H1 (cell line): ENCODE results near the gene FHL1. TPM values are rescaled to one million over a fixed set of nuclear protein-coding genes. Genes with fewer than 3 reads are reported as not detected.

Experiments used
- CTCF ChIA-PET: fragments of 300-600 bp; sonication (Branson Sonifier 250); formaldehyde crosslinking; loops from one replicate; lab custom pipeline; 2021; ENCODE audit not compliant: partially characterized antibody; lab: Charles Lee
- POLR2A ChIA-PET: fragments of 300-600 bp; sonication (Branson Sonifier 250); formaldehyde crosslinking; loops from one replicate; lab custom pipeline; 2021; ENCODE audit warnings: inconsistent platforms; ENCODE audit not compliant: partially characterized antibody; lab: Charles Lee
- DNase-seq, 2 experiments: peaks; one replicate each; pipeline versions ENCODE4 v3.0.0 to v3.0.0-alpha.2; 2010 to 2022; ENCODE audit warnings: low spot score in 2 of 2, low read depth in 1 of 2, mixed read lengths in 1 of 2
- FAIRE-seq: peaks from 2 replicates; lab custom pipeline; 2011; peaks lifted over from hg19 to GRCh38; lab: Jason Lieb, UNC
- H2AFZ ChIP-seq: 2 replicates; pipeline ENCODE4 v1.8.1; 2012; ENCODE audit warnings: low read length, inconsistent platforms
- H2AK5ac ChIP-seq: 2 replicates; pipeline ENCODE4 v1.6.1; 2013; ENCODE audit warnings: low read depth, low read length
- H2BK120ac ChIP-seq: replicated peaks from 2 replicates; pipeline ENCODE3; 2013; ENCODE audit warnings: low read depth, low read length, inconsistent platforms
- H2BK12ac ChIP-seq: 2 replicates; pipeline ENCODE4 v1.6.1; 2013; ENCODE audit warnings: low read depth, low read length
- H2BK15ac ChIP-seq: 2 replicates; pipeline ENCODE4 v1.6.1; 2013; ENCODE audit warnings: low read length
- H2BK20ac ChIP-seq: 2 replicates; pipeline ENCODE4 v1.6.1; 2013; ENCODE audit warnings: low read length
- H2BK5ac ChIP-seq: 2 replicates; pipeline ENCODE4 v1.6.1; 2013; ENCODE audit warnings: low read depth, low read length
- H3K14ac ChIP-seq: 2 replicates; pipeline ENCODE4 v1.6.1; 2013; ENCODE audit warnings: inconsistent platforms; ENCODE audit not compliant: insufficient read length
- H3K18ac ChIP-seq: 2 replicates; pipeline ENCODE4 v1.6.1; 2013; ENCODE audit warnings: low read length; ENCODE audit errors: extremely low read depth
- H3K23ac ChIP-seq: 2 replicates; pipeline ENCODE4 v1.6.1; 2013; ENCODE audit warnings: inconsistent platforms; ENCODE audit not compliant: insufficient read length
- H3K23me2 ChIP-seq: 2 replicates; pipeline ENCODE4 v1.6.1; 2013; ENCODE audit warnings: low read depth, low read length
- H3K27ac ChIP-seq: 2 replicates; pipeline ENCODE4 v1.6.1; 2011; ENCODE audit warnings: low read depth, low read length, inconsistent platforms
- H3K27me3 ChIP-seq, 4 experiments: replicated peaks in 1 of 4; 1 replicate in 1 of 4; 2 replicates in 3 of 4; pipeline versions ENCODE4 v1.6.1 to v1.8.1; 2011 to 2013; ENCODE audit warnings: low read length in 3 of 4, mild to moderate bottlenecking in 3 of 4, inconsistent platforms in 2 of 4, mixed read lengths in 2 of 4, moderate library complexity in 1 of 4; ENCODE audit not compliant: control insufficient read depth in 3 of 4, insufficient read depth in 3 of 4; ENCODE audit errors: extremely low read depth in 1 of 4
- H3K36me3 ChIP-seq, 4 experiments: 2 replicates each; pipeline versions ENCODE4 v1.6.1 to v1.8.1; 2011 to 2013; ENCODE audit warnings: mild to moderate bottlenecking in 4 of 4, low read length in 3 of 4, moderate library complexity in 2 of 4, control low read depth in 1 of 4, inconsistent platforms in 1 of 4; ENCODE audit not compliant: insufficient read depth in 4 of 4, control insufficient read depth in 2 of 4
- H3K4ac ChIP-seq: replicated peaks from 2 replicates; pipeline ENCODE3; 2013; ENCODE audit warnings: low read length, low read depth, mixed read lengths, inconsistent platforms; ENCODE audit not compliant: insufficient read length
- H3K4me1 ChIP-seq, 4 experiments: replicated peaks in 1 of 4; 1 replicate in 1 of 4; 2 replicates in 3 of 4; pipeline versions ENCODE4 v1.6.1 to v1.8.1; 2011 to 2013; ENCODE audit warnings: low read length in 3 of 4, inconsistent platforms in 2 of 4, mixed read lengths in 1 of 4; ENCODE audit not compliant: insufficient read depth in 4 of 4, control insufficient read depth in 3 of 4
- H3K4me2 ChIP-seq, 2 experiments: 2 replicates each; pipeline versions ENCODE4 v1.6.1 to v1.8.1; 2011 to 2013; ENCODE audit warnings: low read depth in 2 of 2, low read length in 2 of 2, control low read depth in 1 of 2, inconsistent platforms in 1 of 2, mild to moderate bottlenecking in 1 of 2; ENCODE audit not compliant: insufficient read depth in 1 of 2
- H3K4me3 ChIP-seq, 4 experiments: fragments of 200-600, 300-600 bp in 1 of 4; sonication (generic), shearing (Covaris generic), sonication (Bioruptor Twin) in 1 of 4; 2 replicates each; pipeline versions ENCODE4 v1.5.1 to v1.8.1; 2011 to 2016; ENCODE audit warnings: low read length in 4 of 4, low read depth in 3 of 4, control low read depth in 2 of 4, inconsistent platforms in 2 of 4, mild to moderate bottlenecking in 2 of 4, mixed read lengths in 1 of 4, moderate library complexity in 1 of 4; ENCODE audit not compliant: insufficient read depth in 2 of 4; ENCODE audit errors: extremely low read depth in 1 of 4
- H3K56ac ChIP-seq: replicated peaks from 2 replicates; pipeline ENCODE3; 2013; ENCODE audit warnings: low read depth, mild to moderate bottlenecking, mixed read lengths, low read length, inconsistent platforms; ENCODE audit not compliant: insufficient read length
- H3K79me1 ChIP-seq: 2 replicates; pipeline ENCODE4 v1.6.1; 2013; ENCODE audit warnings: low read depth, low read length, control low read depth
- H3K79me2 ChIP-seq, 2 experiments: 2 replicates each; pipeline versions ENCODE4 v1.6.1 to v1.8.1; 2012 to 2013; ENCODE audit warnings: low read length in 2 of 2, mild to moderate bottlenecking in 2 of 2, inconsistent platforms in 1 of 2; ENCODE audit not compliant: insufficient read depth in 2 of 2, control insufficient read depth in 1 of 2
- H3K9ac ChIP-seq, 4 experiments: replicated peaks in 1 of 4; 1 replicate in 1 of 4; 2 replicates in 3 of 4; pipeline versions ENCODE4 v1.6.1 to v1.8.1; 2011 to 2013; ENCODE audit warnings: low read depth in 3 of 4, low read length in 3 of 4, control low read depth in 2 of 4, mild to moderate bottlenecking in 2 of 4, moderate library complexity in 2 of 4, inconsistent platforms in 1 of 4; ENCODE audit errors: extremely low read depth in 1 of 4
- H3K9me3 ChIP-seq, 2 experiments: 2 replicates each; pipeline versions ENCODE4 v1.6.1 to v1.8.1; 2012 to 2013; ENCODE audit warnings: mild to moderate bottlenecking in 2 of 2, moderate library complexity in 2 of 2, control low read depth in 1 of 2, inconsistent platforms in 1 of 2, low read depth in 1 of 2, low read length in 1 of 2, mixed read lengths in 1 of 2; ENCODE audit not compliant: insufficient read depth in 2 of 2
- H4K20me1 ChIP-seq, 2 experiments: replicated peaks in 1 of 2; 2 replicates each; pipeline versions ENCODE3 to v1.8.1; 2011 to 2013; ENCODE audit warnings: inconsistent platforms in 2 of 2, low read length in 2 of 2, mild to moderate bottlenecking in 1 of 2; ENCODE audit not compliant: insufficient read depth in 2 of 2, control insufficient read depth in 1 of 2
- H4K5ac ChIP-seq: 2 replicates; pipeline ENCODE4 v1.6.1; 2013; ENCODE audit warnings: low read length, low read depth, mixed read lengths, inconsistent platforms; ENCODE audit not compliant: insufficient read length
- H4K8ac ChIP-seq: 2 replicates; pipeline ENCODE4 v1.8.0; 2013; ENCODE audit warnings: mild to moderate bottlenecking, moderate library complexity, low read length, inconsistent platforms; ENCODE audit not compliant: insufficient read depth; ENCODE audit errors: extremely low read depth
- H4K91ac ChIP-seq: replicated peaks from 2 replicates; pipeline ENCODE3; 2013; ENCODE audit warnings: low read length, mixed read lengths, inconsistent platforms; ENCODE audit not compliant: insufficient read length
- BCL11A ChIP-seq, 2 experiments: IDR thresholded peaks; one replicate each; pipeline ENCODE4 v1.6.1; 2011; ENCODE audit warnings: low read depth in 2 of 2, low read length in 2 of 2, mild to moderate bottlenecking in 2 of 2
- BRCA1 ChIP-seq: IDR thresholded peaks from 2 replicates; pipeline ENCODE4 v1.6.1; 2012; ENCODE audit warnings: low read depth, low read length, improper control_type of control experiment
- NANOG ChIP-seq: IDR thresholded peaks from 2 replicates; pipeline ENCODE4 v1.6.1; 2011; ENCODE audit warnings: low read length, low read depth, mild to moderate bottlenecking, inconsistent platforms; ENCODE audit not compliant: insufficient read depth, poor library complexity, severe bottlenecking
- POLR2AphosphoS5 ChIP-seq: IDR thresholded peaks from 2 replicates; pipeline ENCODE4 v1.6.1; 2011; ENCODE audit warnings: low read depth, low read length
- WGBS, 2 experiments: shearing (Covaris generic) in 1 of 2; methylation state at CpG; one replicate each; pipeline versions ENCODE4 v1.1.6 to v1.1.7; 2013 to 2015; ENCODE audit warnings: low lambda C conversion rate in 2 of 2, mixed read lengths in 2 of 2, inconsistent platforms in 1 of 2, low coverage in 1 of 2, missing lambda C conversion rate in 1 of 2; ENCODE audit not compliant: insufficient replicate concordance in 2 of 2, insufficient coverage in 1 of 2, insufficient read length in 1 of 2; ENCODE audit errors: extremely low coverage in 1 of 2, missing lambda C conversion rate in 1 of 2; 5-methylcytosine and 5-hydroxymethylcytosine counted together
- polyA plus RNA-seq, 7 experiments: library from polyadenylated mRNA; depleted of rRNA in 3 of 7; stranded (reverse) in 5 of 7; unstranded in 2 of 7; fragments of >200 nt in 5 of 7; fragments of 200-250 nt in 2 of 7; gene quantifications; 1 replicate in 5 of 7; 2 replicates in 1 of 7; 4 replicates in 1 of 7; pipeline versions ENCODE4 v1.2.1 to v1.2.3, GENCODE V29; 2011 to 2013; ENCODE audit warnings: missing spikeins in 2 of 7, mixed read lengths in 2 of 7
- total RNA-seq: library from RNA; stranded (reverse); fragmentation: NEBNext Ultra II Directional; extraction: Animal tissue kit (Norgen Biotek cat#: 25700); gene quantifications from 2 replicates; pipeline ENCODE4 v1.2.1, GENCODE V29; 2021

Gene FHL1
- total and polyA plus RNA-seq, 2 of the 8 experiments (the other 6 are each of a cell fraction or from before 2014, with no cell fraction given) = 45.0 to 56.5 TPM

- H3K4me3 ChIP-seq = no peak overlapping the region
- no peak for FAIRE-seq
These were observed 73.2 kb downstream of the FHL1 start for GRCh38 chrX:136220540-136220939.

More at GRCh38 chrX:136220540-136220939, 73.2 kb downstream of the FHL1 start:
- no peak overlapping the region for H4K5ac ChIP-seq
- no peak overlapping the region for H3K23ac ChIP-seq
- no peak overlapping the region for H2BK12ac ChIP-seq
- H3K23me2 ChIP-seq = no peaks in the 10 kb centered on the region
- no peak overlapping the region for H3K9ac ChIP-seq
- no peaks in the 10 kb centered on the region for H3K79me1 ChIP-seq
- no peaks in the 10 kb centered on the region for H3K27me3 ChIP-seq
- H3K27ac ChIP-seq = no peak overlapping the region
- H4K20me1 ChIP-seq = peaks cover 0 to 1% of the 10 kb centered on the region in 2 experiments
- H3K4me1 ChIP-seq = no peaks in the 10 kb centered on the region
- TF ChIP-seq NANOG (no peak), BCL11A (IDR thresholded peaks at IDR 0.05; ENCODE audit: low read depth in 2 of 2, low read length in 2 of 2) (no peak), POLR2AphosphoS5 (no peak), BRCA1 (no peak)
- H3K14ac ChIP-seq = no peak overlapping the region
- H3K79me2 ChIP-seq = no peaks in the 10 kb centered on the region
- no peak overlapping the region for H2BK15ac ChIP-seq
- H2AK5ac ChIP-seq = no peak overlapping the region
- H3K36me3 ChIP-seq = peaks cover 5 to 41% (median 15%) of the 10 kb centered on the region in 4 experiments; a peak in 6 of 8 replicates
- ChIA-PET POLR2A (no interaction called here), CTCF (interaction anchor here (1.0 kb wide), 1 partner anchor 192 kb away, joined by 5 read pairs; no protein-coding TSS in a partner anchor)
- H2AFZ ChIP-seq = no peak overlapping the region
- no peak for DNase-seq
- whole genome bisulfite sequencing, 2 experiments = 97% methylated on average over 4 of the region's 4 CpGs; no CpG with 5 or more reads in 1 of the 2 experiments
- H2BK120ac ChIP-seq = no peak overlapping the region
- no peak overlapping the region for H2BK5ac ChIP-seq
- H3K9me3 ChIP-seq = no peaks in the 10 kb centered on the region
- no peak overlapping the region for H2BK20ac ChIP-seq
- H3K4me2 ChIP-seq = no peak overlapping the region
- H3K18ac ChIP-seq = no peak overlapping the region
- no peak overlapping the region for H4K91ac ChIP-seq
- no peak overlapping the region for H4K8ac ChIP-seq
- no peak overlapping the region for H3K56ac ChIP-seq
- no peak overlapping the region for H3K4ac ChIP-seq
